GM15510 (cell line): ENCODE measurements around the gene CANT1.

Experiments used
- POLR2A ChIP-seq: IDR thresholded peaks from 3 replicates; pipeline ENCODE4 v1.6.1; 2011; ENCODE audit warnings: borderline replicate concordance; ENCODE audit not compliant: insufficient read length; ENCODE audit errors: extremely low read depth

Gene CANT1

DNA sequence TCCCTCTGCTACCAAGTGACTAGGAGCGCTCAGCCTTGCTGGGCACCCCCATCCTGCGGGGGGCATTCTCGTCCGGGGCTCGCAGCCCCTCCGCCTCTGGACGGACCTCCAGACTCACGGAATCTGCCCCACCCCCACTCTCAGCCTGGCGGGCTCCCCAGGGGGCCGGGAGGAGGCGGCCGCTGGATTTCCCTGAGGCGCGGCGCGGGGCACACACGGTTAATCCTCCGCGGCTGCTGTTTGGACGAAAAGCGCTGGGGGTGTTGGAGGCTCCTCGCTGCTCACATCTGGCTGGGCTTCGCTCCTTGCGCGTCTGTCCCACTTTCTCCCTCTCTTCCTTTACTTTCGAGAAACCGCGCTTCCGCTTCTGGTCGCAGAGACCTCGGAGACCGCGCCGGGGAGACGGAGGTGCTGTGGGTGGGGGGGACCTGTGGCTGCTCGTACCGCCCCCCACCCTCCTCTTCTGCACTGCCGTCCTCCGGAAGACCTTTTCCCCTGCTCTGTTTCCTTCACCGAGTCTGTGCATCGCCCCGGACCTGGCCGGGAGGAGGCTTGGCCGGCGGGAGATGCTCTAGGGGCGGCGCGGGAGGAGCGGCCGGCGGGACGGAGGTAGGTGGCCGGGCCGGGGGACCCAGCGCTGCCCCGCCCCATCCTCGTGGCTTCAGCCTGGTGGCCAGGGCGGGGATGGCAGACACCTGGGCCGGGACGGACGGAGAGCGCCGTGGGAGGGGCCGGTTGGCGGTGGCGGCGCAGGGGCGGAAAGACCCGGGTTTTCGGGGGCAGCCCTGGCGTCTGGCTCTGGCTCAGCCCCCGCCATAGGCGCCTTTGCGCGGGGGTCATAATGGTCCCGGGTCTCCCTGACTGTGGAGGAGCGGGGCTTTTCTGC lies 14.6 kb upstream of the CANT1 start, which contains the start of gene C1QTNF1:
C1QTNF1 (plus strand) TSS at position 284 of the 886 bp plus-strand sequence. CDS start 19,800 bp downstream, outside the sequence.
- TF ChIP-seq POLR2A: no peak

DNA sequence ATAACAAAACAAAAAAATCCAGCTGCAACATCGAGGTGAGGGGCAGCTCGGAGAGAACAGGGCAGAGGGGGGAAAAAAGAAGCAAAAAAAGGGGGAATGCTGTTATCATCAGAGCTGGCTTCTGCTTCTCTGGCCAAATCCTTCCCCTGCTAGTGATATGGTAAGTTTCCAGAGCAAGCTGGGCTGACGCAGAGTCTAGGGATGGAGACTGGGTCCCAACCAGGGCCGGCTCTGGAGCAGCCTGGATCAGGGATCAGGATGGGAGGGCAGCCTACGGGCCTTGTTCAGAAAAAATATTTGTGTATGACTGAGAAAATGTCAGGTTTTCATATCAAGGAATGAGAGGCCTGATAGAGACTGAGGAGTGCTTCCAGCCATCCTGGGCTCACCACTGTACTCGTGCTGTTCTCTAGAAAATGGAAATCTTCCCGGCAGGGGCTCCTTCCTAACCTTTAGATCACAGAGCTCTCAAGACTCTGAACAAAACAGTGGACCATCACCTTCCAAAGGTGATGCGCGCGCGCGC lies 13.7 kb upstream of the CANT1 start:
- no peak for TF ChIP-seq POLR2A

DNA sequence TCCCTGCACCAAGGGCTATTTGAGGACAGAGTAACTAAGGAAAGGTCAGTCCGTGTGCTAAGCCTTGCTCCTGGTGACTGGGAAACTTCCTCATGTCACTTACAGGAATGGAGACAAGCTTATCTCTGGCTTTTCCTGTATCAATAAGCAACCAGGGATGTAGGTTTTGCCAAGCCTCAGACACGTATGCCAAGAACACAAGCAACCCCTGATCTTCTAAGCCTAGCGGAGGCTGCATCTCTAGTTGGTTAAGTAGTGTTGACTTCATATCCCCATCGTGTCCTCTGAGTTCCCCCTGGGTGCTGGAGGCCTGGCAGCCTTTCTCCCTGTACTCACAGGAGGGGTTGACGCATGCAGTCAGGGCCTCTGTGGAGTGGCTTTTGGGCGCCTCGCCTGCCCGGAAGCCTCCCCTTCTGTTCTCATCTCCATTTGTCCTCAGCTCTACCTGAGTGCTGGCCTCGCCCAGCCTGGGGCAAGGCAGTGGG lies 13.0 kb upstream of the CANT1 start:
- TF ChIP-seq POLR2A: no peak

DNA sequence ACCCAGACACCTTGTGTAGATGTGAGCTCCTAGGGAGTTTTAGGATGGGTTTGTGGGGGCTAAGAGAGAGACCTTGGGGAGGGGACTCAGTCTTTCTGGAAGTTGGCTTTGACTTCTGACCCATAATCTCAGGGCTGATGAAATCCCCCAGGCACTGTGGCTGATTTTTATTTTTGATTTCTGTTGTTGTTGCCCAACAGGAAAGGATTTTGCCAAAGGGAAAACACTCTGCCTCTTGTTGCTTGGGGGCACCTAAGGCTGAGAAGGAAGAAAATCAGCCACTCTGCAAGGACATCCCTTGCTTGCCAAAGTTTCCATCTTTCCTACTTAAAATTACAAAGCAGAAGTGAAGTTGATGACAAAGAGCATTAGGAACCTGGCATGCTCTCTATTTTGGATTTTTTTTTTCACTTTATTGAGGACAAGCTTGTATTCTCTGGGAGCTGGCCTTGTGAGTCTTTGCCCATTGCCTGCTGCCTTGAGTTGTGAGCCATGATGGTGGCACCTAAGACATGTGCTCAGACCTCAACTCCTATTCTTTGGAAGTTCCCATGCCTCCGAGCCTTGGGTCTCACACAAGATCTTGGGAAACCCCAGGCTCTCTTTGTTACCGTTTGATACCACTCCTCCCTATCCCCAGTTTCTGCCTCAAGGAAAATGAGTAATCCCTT lies 11.2 kb upstream of the CANT1 start:
- TF ChIP-seq POLR2A: no peak

DNA sequence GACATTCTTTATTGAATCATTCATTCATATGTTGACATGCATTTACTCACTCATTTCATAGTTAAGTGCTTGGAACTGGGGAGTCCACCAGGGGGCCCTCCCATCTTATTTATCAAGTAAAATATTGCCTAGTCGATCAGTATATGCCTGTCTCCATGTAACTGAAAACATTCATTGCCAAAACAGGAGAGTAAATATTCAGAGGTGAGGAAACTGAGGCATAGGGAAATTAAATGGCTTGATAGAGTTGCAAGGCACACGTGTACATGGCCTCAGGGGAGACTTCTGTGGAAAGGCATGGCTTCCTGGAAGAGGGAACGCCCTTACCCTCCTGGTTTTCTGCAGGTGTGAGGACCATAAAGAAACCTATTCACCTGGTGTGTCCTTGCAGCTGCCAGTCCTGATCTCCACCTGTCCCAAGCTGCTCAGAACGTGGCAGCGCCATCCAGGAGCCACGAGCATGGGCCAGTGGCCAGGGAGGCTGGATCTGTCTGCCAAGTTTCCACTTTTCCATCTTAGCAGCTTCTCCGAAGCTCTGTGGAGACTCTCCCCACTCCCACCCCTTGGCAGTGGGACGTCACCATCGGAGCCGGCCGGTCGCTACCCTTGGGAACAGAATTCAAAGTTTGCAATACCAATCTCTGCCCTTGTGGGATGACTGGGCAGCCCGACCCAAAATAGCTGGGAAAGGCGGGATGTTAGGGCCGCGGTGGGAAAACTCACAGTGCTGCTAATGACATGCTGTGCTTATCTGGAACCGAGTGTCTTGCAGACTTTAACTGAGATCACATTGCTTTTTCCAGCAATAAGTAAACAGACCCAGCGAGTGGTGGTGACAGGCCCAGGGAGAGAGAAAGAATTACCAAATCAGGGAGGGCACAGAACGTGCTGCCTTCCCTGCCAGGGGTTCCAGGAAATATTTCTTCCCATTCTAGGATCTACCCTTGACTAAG lies 10.3 kb upstream of the CANT1 start:
- no peak for TF ChIP-seq POLR2A

DNA sequence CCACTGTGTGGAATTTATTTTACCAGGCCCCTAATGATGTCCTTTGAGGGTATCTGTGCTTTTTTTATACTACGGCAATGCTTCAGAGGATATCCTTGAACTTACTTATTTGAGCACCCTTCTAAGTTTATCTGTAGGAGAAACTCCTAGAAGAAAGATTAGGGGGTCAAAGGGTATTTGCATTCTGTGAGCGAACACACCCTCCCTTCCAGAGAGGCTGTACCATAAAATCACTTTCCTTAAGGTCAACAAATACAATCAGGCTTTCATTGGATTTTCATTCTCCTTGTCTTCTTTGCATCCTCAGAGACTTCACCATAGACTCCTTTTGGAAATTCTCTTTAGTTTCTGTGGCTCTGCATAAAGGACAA lies 9.7 kb upstream of the CANT1 start:
- no peak for TF ChIP-seq POLR2A

DNA sequence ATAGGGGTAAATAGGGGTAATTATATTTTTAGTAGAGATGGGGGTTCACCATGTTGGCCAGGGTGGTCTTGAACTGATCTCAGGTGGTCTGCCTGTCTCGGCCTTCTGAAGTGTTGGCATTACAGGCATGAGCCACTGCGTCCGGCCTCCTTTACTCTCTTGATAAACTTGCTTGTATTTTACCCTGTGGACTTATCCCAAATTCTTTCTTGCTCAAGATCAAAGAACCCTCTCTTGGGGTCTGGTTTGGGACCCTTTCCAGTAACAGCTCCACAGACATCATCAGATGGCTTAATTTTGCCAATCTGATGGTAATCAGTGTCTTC lies 8.8 kb upstream of the CANT1 start:
- no peak for TF ChIP-seq POLR2A

DNA sequence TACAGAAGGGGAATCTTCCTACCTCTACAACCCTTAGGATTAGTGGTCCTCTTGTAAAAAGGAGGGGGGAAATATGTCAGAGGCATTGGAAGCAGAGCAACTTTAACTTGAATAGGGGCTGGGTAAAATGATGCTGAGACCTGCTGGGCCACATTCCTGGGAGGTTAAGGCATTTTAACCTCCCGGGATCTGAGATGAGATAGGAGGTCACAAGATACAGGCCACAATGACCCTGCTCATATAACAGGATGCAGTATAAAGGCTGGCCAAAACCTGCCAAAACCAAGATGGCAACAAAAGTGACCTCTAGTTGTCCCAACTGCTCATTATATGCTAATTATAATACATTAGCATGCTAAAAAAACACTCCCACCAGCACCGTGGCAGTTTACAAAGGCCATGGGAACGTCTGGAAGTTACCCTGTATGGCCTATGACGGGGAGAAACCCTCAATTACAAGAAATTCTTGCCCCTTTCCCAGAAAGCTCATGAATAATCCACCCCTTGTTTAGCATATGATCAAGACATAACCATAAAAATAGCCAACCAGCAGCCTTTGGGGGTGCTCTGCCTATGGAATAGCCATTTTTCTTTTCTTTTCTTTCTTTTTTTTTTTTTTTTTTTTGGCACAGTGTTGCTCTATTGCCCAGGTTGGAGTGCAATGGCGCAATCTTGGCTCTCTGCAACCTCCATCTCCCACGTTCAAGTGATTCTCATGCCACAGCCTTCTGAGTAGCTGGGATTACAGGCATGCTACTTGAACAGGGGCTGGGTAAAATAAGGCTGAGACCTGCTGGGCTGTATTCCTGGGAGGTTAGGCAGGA lies 8.2 kb upstream of the CANT1 start:
- TF ChIP-seq POLR2A: no peak

DNA sequence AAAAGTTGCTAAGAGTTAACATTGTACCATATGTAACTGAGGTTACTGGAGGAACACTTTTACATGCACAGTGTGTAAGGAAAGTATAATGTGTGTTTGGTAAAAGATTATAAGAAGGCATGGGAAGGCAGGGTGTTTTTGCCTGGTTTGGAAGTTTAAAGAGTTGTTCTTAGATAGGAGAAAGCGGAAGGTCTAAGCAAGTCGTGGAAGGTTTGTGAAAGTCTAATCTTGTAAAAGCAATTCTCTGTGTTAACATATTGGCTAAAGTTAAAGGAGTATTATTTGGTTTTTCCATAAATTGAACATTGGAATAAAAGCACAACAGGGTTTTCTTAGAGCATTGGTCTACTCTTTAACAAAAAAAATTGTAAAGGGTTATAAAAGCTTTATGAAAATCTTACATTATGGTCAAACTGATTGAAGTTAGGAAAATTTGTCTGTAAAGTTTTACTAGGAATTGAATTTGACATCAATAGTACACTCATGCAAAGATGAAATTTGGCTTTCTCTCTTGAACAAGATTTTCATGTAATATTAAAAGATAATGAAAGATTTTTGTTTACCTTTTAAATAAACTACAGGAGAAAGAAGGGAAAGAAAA lies 4.7 kb upstream of the CANT1 start:
- TF ChIP-seq POLR2A: no peak

DNA sequence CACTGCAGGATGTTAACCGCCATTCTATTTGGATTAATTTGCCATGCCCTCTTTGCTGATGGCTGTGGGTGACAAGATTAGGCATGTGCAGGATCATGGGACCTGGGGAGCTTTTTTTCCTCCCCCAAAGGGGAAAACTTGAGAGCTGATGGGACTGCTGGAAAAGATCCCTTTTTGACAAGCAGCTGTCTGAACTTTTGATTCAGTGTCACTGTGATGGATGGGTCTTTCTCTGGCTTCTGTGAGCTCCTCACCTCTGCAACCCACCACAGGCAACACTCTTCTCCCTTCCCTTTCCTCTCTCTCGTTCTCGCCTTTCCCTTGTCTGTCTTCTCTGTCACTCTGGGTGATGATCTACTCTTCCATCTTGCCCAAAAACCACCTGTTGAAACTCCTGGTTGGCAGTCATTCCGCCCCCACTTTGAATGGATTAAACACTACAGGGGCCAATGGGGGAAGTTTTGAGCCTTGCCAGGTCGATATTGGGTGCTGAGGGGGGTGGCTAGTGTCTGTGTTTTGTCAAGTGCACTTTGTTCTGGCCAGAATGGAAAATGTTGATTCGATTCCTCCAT lies 3.1 kb upstream of the CANT1 start:
- TF ChIP-seq POLR2A: no peak

DNA sequence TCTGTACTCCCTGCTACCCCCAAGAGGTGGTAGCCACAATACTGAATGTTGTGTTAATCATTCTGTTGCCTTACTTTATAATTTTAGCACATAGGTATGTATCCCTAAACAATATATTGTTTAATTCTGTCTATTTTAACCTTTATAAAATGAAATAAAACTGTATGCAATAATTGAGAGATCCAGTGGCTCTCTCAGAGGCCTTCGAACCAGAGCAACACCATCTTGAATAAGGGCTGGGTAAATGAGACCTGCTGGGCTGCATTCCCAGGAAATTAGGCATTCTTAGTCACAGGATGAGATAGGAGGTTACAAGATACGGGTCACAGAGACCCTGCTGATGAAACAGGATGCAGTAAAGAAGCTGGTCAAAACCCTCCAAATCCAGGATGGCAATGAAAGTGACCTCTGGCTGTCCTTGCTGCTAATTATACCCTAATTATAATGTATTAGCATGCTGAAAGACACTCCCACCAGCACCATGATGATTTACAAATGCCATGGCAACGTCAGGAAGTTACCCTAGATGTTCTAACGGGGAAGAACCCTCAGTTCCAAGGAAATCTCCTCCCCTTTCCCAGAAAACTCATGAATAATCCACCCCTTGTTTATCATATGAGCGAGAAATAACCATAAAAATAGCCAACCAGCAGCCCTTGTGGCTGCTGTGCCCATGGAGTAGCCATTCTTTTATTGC lies 2.0 kb upstream of the CANT1 start:
- no peak for TF ChIP-seq POLR2A

DNA sequence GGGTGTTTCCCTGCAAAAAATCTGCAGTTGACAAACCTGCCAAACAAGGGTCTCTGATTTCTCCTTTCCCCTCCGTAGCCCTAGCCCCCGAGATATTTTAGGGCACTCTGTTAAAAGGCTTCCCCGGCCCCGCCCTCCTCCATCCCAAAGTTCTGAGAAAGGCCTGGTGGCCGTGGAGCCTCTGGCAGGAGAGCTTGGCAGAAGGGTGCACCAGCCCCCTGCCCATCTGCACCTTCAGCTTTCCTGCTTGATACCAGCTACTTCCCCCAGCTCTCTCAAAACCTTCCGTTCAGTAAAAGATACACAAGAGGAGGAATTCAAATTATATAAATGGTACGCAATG lies 711 bp upstream of the CANT1 start:
- TF ChIP-seq POLR2A: no peak
